Measurements from ENCODE around the gene LAMTOR2.

LAMTOR2 gene

DNA sequence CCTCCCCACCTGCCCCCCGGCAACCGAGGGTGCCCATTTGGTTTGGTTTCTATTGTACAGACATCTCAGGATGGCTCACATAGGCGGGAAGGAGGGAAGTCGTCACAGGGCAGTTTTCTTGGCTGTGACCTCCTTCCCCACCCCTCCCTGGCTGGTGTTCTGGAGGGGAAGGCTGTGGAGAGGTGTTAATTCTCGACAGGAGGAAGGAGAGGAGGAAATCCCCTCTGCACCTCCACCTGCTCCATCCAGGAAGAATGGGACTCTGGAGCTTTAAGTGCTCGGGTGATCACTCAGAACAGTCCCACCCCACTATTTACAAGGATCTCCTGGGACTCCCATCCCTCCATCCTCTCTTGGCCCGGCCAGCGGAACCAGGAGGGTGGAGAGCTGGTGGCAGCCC, 20.1 kb downstream of the LAMTOR2 start:
- DNase-seq (ENCODE audit: low read depth in 1 of 2, low spot score in 1 of 2) = no peak

DNA sequence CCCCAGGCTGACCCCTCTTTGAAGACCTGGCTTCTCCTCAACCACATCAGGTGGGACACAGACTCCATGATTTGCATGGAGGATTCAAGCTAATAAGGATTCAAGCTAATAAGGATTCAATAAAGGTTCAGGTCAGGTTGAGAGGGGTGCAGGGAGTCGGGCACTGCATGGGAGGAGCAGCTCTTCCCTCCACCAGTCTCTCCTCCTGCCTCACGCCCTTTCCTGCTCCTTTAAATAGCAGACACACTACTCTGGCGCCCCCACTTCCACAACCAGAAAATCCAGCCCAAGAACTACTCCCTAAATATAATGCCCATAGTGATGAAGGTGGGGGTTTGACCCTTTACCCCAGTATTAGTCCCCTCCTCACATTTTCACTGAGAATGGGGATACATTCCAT, 20.6 kb downstream of the LAMTOR2 start:
- DNase-seq (ENCODE audit: low read depth in 1 of 2, low spot score in 1 of 2) = no peak

- DNase-seq (ENCODE audit: low read depth in 1 of 2, low spot score in 1 of 2) = no peak
These were observed 21.2 kb downstream of the LAMTOR2 start for GRCh38 chr1:156075775-156076204.

DNA sequence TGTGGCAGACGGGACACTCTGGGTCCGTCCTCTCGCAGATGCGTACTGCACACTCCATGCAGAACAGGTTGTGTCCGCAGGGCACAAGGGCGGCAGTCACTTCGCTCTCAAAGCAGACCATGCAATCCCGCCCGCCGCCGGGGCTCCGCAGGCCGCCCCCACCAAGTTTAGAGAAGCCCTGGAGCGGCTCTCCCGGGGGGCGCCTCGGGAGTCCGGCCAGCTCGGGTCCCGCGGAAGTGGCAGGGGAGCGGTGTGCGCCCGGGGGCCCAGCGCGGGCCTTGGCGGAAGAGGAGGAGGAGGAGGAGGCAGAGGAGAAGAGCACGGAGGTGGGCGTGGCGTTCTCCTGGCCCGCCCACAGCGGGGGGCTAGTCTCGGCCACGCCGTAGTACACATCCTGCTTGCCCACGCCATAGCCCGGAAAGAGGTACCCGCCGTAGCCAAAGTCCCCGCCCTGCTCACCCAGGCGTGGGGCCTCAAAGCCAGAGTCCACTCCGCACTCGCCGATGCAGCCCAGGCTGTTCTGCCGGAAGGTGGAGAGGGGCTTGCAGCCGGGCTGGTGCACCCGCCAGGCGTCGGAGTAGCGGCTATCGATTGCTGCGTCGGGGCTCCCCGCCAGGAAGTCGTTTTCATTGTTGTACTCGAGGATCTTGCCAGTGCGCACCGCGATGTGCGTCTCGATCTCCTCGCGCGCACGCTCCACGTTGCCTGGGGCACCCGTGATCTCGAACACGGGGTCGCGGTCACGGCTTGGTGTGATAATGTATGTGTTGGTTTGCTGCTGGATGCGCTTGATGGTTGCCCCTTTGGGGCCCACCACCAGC, 22.2 kb downstream of the LAMTOR2 start:
- no peak for DNase-seq (ENCODE audit: low read depth in 1 of 2, low spot score in 1 of 2)

DNA sequence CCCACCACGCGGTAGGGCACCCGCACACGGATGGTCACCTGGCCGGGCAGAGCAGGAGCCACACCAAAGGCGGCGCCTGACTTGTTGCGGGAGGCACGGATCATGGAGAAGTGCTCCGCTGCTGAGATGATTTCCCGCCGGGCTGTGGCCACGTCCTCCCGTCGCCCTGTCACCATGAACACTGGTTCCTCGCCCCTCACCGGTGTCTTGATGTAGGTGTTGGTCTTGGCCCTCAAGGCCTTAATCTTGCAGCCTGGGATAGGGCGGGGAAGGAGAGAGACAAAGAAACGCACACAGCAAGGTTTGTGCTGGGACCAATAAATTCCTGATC, 22.8 kb downstream of the LAMTOR2 start:
- no peak for DNase-seq (ENCODE audit: low read depth in 1 of 2, low spot score in 1 of 2)

DNA sequence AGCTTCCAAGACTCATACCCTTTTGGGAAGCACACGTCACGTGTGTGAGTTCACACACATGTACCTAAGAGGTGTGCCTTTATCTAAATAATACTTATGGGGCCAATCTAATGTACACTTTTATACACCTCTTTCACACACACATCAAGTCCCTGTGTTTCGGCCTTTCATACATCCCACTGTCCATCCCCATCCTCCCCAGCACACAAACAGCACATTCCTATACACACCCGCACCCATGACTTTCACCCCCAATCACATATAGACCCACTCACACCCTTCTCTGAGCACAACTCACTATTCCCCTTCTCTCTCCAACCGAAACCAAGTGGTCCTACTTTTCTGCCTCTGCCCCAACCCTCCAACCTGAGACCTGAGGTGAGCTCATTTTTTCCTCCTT, 24.1 kb downstream of the LAMTOR2 start:
- no peak for DNase-seq (ENCODE audit: low read depth in 1 of 2, low spot score in 1 of 2)

DNA sequence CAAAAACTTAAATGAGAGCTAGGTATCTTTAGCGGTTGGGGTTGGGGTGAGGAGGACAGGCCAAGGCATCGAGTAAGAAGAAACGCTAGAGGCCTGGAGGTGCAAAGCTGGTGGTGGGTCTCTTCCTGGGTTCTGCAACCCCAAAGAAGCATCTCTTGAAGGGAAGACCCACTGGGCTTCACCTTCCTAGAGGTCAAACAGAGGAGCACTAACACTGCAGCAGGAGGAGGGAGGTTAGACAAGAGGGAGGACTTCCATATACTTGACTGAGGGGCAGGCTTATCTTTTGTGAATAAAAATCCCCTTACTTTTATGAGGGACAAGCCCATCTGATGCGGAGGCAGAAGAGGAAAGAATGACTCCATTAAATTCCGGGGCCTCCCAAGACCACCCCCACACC, 25.2 kb downstream of the LAMTOR2 start:
- no peak for DNase-seq (ENCODE audit: low read depth in 1 of 2, low spot score in 1 of 2)

DNA sequence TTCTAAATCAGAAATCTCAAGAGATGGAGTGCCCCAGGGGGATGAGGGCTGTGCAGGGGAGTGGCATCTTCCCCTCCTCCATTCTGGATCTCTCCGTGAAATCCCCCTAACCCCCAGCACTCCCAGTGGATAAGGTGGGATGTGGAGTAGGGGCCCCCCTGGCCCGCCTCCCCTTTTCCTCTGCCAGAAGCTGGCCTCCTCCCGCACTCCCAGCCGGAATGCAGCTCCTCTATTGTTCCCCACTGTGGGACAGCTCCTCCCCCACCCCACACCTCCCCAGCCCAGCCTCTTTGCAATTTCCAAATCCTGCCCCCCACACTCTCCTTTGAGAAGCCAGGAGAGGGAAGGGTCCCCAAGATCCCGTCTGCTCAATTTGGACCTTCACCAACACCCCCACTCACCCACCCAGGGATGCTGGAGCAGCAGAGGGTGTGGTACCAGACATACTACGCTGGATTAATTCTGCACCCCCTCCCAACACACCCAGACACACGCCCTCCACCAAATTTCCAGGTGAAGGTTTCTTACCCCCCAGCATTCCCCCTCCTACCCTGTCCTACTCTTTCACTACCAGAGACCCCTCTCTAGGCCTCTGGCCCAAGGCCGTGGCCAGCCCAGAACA, 25.8 kb downstream of the LAMTOR2 start:
- DNase-seq (ENCODE audit: low read depth in 1 of 2, low spot score in 1 of 2) = no peak

DNA sequence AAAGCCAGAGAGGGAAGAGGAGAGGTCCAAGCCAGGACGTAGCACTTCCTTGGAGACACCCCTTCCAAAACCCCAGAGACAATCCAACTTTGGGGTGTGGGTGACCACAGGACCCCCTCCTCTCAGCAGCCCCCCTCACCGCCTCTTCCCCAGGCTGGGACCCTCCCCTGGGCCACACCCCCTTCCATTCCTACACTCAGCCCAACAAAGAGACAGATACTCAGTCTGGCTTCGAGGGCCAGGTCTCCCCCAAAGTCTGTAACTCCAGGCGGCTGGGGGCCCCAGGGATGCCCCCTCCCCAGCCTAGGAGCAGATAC, 26.2 kb downstream of the LAMTOR2 start:
- DNase-seq (ENCODE audit: low read depth in 1 of 2, low spot score in 1 of 2) = no peak

- no peak for DNase-seq (ENCODE audit: low read depth in 1 of 2, low spot score in 1 of 2)
These were observed 26.8 kb downstream of the LAMTOR2 start for GRCh38 chr1:156081180-156081916.

DNA sequence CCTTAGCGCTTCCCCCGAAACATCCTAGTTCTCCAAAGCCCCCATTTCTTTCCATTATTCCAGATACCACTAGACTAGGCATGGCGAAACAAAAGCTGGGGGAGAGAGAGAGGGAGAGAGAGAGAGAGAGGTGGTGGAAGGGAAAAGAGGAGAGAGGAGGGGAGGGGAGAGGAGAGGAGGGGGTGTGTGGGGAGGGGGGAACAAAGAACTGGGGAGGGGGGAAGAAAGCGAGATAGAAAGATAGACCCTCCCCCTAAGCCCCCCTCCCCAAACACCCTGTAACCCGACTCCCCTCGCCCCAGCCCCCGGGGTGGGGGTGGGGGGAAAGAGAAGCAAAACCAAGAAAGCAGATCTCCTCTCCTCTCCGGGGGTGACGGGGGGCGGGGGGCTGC, 27.3 kb downstream of the LAMTOR2 start:
- no peak for DNase-seq (ENCODE audit: low read depth in 1 of 2, low spot score in 1 of 2)

DNA sequence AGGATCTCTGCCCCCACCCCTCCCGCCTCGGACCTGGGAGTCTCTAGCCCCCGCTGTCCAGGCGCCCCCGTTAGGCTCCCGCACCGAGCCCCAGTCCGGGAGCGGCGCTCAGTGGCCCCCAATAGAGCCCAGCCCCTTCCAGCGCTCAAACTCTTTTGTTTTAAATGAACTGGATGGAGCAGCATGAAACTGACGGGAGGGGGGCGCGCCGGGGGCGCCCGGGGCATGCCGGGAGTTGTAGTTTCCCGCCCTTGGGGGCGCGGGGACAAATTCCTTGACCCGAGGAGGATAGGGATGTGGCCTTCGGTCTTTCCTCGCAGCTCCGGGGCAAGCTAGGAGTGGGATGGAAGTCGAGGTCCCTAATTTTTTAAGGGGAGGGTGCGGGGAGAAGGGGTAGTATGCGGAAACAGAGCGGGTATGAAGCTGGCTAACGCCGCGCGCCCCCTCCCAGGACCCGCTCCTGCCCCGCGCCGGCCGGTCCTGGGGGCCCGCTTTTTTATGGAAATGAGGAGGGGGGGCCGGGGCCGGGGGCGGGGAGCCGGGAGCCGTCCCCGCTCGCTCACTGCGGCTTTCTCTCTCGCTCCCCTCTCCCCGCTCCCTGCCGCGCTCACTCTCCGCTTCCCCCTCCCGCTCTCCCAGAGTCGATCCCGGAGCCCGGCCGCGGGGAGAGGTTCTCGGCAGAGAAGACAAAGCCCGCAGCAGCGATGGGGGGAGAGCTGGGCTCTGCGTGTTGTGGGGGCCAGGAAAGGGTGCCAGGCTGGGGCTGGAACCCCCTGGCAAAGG, 27.9 kb downstream of the LAMTOR2 start, which contains the start of gene MEX3A:
MEX3A (minus strand) TSS at position 157 of the 783 bp plus-strand sequence. CDS start 467 bp downstream, outside the sequence.
- DNase-seq (ENCODE audit: low read depth in 1 of 2, low spot score in 1 of 2) = peak; percentile 25 to 32

GRCh38 chr1:156083800-156084790, 29.5 kb downstream of the LAMTOR2 start:
- no peak for DNase-seq (ENCODE audit: low read depth in 1 of 2, low spot score in 1 of 2)

DNA sequence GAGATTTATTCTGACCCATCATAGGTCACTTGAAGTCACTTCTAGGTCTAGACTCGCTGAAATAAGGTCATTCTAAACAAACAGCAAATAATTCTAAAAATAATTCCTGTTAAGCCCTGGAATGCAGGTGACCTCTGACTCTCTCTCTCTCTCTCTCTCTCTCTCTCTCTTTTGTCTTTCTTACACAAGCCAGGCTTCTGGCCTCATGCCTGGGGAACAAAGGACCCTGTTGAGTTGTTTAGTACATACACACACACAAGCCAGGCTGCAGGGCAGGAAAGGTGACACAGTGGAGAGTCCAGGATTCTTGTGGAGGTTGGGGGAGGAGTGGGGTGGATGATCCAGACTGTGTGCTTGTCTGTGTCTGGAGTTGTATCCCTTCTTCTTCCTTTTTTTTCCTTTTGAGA, 31.7 kb downstream of the LAMTOR2 start:
- no peak for DNase-seq (ENCODE audit: low read depth in 1 of 2, low spot score in 1 of 2)

GRCh38 chr1:156089704-156090103, 35.1 kb downstream of the LAMTOR2 start:
- DNase-seq (ENCODE audit: low read depth in 1 of 2, low spot score in 1 of 2) = no peak

GRCh38 chr1:156090138-156090839, 35.7 kb downstream of the LAMTOR2 start:
- no peak for DNase-seq (ENCODE audit: low read depth in 1 of 2, low spot score in 1 of 2)

- peak; percentile 85 to 86 for DNase-seq (ENCODE audit: low read depth in 1 of 2, low spot score in 1 of 2)
These were observed 36.2 kb downstream of the LAMTOR2 start for GRCh38 chr1:156090840-156091188.

DNA sequence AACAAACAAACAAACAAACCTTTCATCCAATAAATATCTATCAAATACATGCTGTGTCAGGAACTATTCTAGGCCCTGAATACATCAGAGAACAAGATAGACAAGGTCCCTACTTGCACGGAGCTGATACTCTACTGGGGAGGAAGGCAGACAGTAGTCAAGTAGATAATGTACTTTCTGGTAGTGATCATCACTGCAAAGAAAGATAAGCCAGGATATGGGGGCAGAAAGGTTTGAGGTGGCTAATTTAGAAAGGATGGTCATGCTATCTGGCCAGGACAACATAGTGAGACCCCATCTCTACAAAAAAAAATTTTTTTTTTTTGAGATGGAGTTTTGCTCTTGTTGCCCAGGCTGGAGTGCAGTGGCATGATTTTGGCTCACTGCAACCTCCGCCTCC, 37.0 kb downstream of the LAMTOR2 start:
- no peak for DNase-seq (ENCODE audit: low read depth in 1 of 2, low spot score in 1 of 2)

DNA sequence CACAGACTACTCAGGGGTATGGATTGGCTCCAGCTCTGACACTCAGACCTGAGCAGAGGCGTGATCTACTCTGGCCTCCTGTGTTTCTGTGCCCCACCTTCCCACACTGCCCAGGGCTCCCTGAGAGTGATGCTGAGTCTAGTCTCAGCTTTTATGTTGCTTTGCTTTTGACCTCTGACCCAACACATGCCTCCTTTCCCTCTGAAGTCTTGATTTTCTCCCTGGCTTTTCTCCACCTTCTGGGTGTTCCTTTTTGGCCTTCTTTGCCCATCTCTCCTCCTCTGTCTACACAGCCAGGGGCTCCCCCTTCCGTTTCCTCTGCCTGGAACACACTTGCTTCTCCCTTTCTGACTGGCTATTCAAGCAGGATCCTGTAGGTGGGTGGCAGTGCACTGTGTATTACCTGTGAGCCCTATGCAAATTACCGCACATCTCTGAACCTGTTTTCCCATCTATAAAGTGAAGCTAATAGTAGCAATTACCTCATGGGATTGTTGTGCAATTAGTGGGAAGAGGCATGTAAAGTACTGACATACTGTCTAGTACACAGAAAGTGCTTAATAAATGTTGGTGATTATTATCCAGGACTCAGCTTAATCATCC, 41.4 kb downstream of the LAMTOR2 start:
- no peak for DNase-seq (ENCODE audit: low read depth in 1 of 2, low spot score in 1 of 2)
